Fibroblast of pulmonary artery (primary cell): ENCODE results near the gene NISCH.

Experiments
- DNase-seq: peaks from one replicate; pipeline ENCODE4 v3.0.0-alpha.2; 2010; ENCODE audit warnings: low read depth
- H3K4me3 ChIP-seq: replicated peaks from 2 replicates; pipeline ENCODE4 v1.5.1; 2011; ENCODE audit warnings: low read depth, mild to moderate bottlenecking, control low read depth, low read length, moderate library complexity
- CTCF ChIP-seq: IDR thresholded peaks from 2 replicates; pipeline ENCODE4 v1.5.1; 2011; ENCODE audit warnings: mild to moderate bottlenecking, control low read depth, low read length, inconsistent platforms; ENCODE audit errors: missing control alignments

Gene NISCH

DNA sequence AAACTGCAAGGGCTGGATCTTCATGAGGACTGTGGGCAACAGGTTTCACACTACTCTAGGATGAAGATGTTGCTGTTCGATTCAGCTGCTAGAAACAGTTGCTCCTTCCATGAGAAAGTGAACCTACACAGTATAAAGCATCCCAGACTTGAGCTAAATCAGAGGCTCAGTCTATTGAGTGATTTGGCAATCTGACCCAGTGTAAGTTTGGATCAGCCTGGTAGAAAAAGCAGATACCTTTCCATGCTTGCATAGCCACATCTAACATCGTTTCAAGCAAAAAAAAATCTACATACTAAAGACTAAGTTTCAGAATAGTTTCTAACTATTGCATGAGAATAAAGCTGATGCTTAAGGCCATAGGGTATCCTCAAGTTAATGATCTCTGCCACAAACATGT, 85.6 kb downstream of the NISCH start:
- no peak for TF ChIP-seq CTCF
- no peak overlapping the region for H3K4me3 ChIP-seq
- no peak for DNase-seq
